ENCODE data around the gene C11orf16.
"Not testable (repeated sequence)": the region's sequence is repeated elsewhere in the genome, so short reads cannot be mapped to it uniquely, and the experiment has no call there.

Gene C11orf16

DNA sequence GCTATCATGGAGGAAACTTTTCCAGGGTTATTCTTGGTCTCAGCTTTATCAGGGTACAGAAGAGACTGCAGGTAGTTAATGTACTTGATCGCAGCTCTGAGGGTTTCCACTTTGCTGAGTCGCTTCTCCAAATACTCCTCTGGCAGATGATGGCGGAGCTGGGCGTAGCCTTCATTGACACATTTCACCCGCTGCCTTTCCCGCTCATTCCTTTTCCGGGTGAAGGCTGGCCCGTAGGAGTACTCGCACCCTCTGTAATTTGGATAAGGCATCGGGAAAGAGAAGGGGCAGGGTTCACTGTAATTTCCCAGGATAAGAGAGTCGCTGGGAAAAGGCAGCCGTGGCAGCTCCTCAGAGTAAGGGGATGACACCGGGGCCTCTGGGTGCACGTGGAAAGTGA, 4.9 kb upstream of the C11orf16 start:
- in situ Hi-C loops (cut with HindIII; ENCODE audit: low sequenced_read_pairs): no loop called here

DNA sequence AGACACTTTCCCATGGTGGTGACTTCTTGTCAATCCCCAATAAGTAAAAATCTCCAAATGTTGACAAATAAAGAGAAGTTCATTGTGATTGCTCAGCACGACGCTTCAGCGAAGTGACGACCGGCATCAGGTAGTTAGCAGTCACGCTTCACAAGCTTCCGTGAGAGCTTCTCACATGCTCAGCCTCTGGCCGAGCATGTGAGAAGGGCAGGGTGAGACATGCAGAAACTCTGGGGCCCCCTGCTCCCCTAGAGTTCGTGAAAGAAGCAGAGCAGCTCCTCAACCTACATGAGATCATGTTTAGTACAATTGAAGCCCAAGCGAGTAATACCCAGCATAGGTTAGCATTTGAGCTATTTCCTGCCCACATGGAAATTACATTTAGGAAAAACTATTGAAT, 4.4 kb upstream of the C11orf16 start:
- in situ Hi-C loops (cut with HindIII; ENCODE audit: low sequenced_read_pairs): no loop called here

DNA sequence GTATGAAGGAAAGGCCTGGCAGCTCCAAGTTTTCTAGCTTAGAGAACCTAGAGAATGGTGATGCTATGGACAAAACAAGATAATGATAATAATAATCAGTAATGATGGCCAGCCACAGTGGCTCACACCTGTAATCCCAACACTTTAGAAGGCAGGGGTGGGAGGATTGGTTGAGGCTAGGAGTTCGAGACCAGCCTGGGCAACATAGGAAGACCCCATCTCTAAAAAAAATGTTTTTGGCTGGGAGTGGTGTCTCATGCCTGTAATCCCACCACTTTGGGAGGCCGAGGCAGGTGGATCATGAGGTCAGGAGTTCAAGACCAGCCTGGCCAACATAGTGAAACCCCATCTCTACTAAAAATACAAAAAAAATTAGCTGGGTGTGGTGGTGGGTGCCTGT, 3.0 kb upstream of the C11orf16 start:
- in situ Hi-C loops (cut with HindIII; ENCODE audit: low sequenced_read_pairs): not testable (repeated sequence)

DNA sequence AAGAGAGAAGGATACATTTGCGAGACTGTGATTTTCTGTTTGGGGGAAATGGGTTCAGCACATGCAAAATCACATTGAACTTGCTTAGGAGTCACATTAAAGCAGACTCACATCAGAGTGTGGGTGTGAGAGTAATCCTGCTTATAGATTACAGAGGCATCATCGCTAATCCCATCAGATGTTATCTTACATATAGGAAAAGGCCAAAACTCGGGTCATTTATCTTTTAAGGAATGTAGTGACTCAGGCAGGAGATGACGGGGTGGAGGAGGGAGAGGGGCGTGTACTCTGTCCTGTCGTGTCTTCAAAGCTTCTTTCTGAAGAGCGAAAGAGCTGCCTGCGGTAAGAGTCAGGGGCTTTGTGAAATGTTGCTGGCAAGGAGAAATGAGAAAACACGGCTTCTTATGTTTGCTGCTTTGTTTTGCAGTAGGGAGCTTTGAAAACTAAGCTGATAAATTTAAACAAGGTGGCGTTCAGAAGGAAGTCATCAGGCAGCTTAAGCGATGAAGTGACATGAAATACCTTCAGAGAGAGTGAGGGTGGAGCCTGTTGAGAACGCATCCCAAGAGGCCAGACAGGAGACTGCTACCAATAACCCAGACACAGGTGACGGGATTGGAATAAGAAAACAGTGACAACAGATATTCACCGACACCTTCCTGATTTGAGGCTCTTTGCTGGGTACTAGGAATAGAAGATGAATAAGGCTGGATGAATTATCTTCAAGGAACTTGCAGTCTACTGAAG, 2.2 kb upstream of the C11orf16 start:
- in situ Hi-C loops (cut with HindIII; ENCODE audit: low sequenced_read_pairs): no loop called here

DNA sequence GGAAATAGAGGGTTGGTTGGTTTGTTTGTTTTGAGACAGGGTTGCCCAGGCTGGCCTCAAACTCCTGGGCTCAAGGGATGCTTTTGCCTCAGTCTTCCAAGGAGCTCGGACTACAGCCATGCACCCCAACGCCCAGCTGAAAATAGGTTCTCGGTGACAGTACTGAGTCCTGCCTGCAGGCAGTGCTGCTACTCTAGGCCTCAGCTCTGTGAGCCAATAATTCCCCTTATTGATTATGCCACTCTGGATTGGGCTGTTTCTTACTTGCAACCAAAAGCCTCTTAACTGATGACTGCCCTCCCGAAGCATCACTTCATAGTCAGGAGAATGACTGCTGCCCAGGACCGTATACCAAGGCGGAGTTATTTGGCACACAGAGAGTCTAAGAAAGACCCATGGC, 1.2 kb upstream of the C11orf16 start:
- in situ Hi-C loops (cut with HindIII; ENCODE audit: low sequenced_read_pairs): no loop called here

DNA sequence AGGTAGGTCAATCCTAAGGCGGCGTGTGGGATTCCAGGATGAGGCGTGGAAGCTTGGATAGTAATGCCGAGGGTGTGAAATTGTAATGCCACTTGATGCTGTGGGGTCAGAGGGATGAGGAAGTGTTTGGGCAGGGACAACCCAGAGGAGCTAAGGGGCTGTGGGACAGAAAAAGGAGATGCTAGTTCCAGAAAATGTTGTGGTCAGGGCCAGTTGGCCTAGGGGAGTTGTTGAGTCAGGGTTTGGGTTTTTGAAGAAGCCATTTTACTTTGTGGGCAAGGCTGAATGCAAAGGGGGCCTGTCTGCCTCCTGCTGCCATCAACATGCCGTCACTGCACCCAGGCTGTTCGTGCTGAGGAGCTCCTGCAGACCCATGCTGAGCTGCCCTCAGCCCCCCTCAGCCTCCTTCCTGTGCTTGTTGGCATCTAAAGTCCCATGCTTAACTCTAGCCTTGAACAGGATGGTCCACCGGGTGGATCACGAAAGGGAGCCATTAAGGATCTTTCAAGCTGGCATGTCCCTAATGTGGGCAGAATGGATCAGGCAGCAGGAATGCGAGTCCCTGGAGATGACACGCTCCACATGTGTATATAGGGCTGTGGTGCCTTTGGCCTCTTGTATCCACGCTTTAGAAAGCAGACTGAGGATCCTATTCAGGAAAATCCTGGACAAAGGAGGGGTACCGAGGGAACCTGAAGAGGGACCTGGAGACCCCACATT, 2.1 kb downstream of the C11orf16 start:
- in situ Hi-C loops (cut with HindIII; ENCODE audit: low sequenced_read_pairs): no loop called here

DNA sequence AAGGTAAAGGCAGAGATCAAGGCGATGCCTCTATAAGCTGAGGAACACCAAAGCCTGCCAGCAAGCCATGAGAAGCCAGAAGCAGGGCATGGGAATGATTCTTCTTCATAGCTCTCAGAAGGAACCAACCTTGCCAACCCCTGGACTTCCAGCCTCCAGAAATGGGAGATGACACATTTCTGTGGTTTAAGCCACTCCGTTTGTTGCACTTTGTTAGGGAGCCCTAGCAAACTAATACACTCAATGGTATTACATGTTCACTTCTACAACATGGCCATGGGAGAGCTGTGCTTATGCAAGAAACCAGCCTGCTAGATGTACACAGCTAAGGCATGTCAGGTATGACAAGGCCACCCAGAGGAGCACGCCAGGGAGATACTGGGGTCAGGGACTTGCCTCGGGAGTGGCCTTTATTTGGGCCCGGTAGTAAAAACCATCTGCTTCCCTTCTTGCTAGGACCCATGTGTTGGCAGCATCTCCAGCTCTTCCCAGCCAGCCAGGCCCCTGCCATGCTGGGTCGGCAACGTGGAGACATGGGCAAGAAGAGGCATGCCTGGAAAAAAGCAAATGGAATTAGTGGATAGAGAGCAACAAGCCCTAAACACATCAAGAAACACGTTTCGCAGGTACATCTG, 3.6 kb downstream of the C11orf16 start:
- in situ Hi-C loops (cut with HindIII; ENCODE audit: low sequenced_read_pairs): no loop called here

DNA sequence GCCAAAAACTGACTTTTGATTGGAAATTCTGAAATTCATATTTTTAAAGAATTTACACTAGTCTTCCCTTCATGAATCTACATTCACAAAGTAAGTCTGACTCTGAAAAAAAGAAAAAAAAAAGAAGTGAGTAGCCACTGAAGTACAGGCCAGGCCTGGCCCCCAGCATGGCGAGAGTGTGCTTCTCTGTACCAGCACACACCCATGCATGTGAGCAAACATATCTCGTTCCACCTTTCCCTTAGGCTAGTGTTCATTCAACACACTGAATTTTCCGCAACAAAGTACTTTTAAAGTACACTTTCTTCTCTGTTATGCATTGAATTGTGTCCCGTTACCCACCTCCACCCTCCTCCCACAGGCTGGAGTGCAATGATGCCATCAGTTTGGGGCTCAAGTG, 4.5 kb downstream of the C11orf16 start:
- in situ Hi-C loops (cut with HindIII; ENCODE audit: low sequenced_read_pairs): no loop called here

DNA sequence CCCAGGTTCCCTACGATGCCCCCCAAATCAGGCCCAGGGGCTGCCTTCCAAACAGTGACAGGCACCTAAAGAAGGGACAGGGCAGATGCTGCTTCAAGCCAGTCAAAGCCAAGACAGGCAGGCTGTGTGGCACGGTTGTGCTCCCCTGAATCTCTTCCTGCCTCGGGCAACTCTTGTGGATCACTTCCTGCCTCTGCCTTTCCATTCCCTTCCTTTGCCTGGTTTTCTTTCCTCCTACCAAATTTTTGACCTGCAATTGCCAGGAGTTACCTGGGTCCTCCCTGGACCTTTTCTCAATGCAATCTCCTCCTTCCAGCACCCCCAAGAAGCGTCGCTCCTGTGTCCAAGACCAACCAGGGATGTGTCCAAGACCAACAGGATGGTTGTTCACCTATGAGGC, 5.5 kb downstream of the C11orf16 start:
- in situ Hi-C loops (cut with HindIII; ENCODE audit: low sequenced_read_pairs): no loop called here

DNA sequence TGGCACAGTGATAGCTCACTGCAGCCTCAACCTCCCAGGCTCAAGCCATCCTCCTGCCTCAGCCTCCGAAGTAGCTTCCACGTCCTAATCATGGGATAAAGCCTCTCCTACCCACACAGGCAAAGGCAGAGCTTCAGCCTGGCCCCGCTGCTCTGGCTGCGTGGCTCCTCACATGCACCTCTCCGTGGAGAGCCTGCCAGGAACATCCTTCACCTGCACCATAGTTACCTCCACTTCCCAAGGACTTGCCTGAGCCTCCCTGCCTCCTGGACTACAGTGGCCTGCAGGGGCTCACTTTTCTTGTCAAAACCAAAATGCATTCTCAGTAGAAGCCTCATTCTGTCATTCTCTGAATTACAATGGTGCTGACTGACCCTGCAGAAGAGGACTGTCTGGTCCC, 6.5 kb downstream of the C11orf16 start:
- in situ Hi-C loops (cut with HindIII; ENCODE audit: low sequenced_read_pairs): no loop called here

DNA sequence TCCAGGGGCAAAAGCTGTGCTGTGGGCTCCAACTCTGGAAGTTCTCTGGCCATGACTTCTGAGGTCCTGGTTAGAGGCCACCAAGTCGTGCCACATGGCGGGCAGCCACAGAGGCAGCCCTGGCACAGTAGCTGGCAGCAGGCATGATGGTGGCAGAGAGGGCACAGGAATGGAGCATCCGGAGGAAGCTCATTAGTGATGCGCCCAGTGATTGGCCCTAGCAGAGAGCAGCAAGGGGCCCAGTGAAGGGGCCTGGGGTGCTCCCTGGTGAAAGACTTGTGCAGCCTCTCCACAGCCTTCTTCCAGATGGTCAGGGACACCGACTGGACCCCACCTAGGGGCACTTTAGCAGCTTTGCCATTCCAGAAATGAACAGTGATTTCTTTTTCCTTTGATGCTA, 7.0 kb downstream of the C11orf16 start:
- in situ Hi-C loops (cut with HindIII; ENCODE audit: low sequenced_read_pairs): no loop called here

DNA sequence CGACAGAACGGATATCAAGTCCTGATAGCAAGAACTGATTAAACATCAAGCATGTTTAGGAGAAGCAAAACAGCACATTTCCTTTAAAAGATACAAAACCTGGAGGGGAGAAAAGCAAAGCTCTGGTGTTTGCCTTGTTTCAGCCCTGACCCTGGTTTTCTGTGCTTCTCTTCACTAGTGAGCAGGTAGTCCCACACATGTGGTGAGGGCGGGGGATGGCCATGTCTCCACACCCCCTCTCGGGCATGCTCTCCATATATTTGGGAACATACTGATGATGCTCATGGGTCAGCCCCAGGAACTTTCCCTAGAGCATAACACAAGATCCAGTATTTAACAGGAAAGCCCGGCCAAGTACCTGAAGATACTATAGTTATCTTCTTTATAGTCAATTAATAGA, 10.1 kb downstream of the C11orf16 start:
- in situ Hi-C loops (cut with HindIII; ENCODE audit: low sequenced_read_pairs): no loop called here

DNA sequence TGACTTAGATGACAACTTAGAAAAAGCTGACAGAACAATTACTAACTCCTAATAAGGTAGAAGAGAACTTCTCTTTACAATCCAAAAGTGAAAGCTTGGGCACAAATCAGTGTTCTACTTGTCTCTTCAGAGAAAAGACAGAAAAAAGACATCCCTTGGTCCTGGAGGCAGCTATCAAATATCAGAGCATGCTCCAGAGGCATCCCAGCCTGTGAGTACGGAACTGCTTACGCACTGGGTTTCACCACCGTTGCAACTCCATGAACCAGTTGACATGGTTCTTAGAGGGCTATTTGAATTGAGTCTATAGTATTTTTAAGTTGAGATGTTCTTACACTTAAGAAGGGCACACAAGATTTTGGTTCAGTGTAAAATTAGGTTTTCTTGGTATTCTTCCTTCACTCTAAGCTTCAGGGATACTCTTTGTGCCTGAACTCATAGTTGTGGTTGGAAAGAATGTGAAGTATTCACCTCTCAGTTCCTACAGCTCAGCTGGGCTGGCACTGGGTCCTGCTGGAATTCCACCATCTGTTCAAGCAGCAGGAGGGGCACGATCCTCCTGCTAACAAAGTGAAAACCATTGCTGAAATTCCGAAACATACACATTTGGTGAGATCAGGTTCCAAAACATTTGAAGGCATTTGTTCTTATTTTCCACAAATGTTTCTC, 15.5 kb downstream of the C11orf16 start:
- in situ Hi-C loops (cut with HindIII; ENCODE audit: low sequenced_read_pairs): no loop called here

DNA sequence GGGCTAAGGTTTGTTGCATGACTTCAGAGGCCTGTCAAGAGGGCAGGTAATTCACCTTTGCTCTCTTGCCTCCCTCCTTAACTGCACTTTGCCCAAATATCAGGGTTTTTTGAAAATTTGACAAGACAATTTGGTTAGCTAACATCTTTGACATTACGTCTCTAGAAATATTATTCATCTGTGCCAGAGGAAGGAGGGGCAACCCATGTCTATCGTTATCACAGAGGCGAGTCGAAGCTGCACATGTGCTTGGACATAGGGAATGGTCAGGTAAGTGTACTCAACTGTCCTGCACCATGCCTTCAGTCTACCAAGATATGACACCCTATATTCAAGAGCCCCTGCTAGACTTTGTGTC, 18.1 kb downstream of the C11orf16 start:
- in situ Hi-C loops (cut with HindIII; ENCODE audit: low sequenced_read_pairs): no loop called here

DNA sequence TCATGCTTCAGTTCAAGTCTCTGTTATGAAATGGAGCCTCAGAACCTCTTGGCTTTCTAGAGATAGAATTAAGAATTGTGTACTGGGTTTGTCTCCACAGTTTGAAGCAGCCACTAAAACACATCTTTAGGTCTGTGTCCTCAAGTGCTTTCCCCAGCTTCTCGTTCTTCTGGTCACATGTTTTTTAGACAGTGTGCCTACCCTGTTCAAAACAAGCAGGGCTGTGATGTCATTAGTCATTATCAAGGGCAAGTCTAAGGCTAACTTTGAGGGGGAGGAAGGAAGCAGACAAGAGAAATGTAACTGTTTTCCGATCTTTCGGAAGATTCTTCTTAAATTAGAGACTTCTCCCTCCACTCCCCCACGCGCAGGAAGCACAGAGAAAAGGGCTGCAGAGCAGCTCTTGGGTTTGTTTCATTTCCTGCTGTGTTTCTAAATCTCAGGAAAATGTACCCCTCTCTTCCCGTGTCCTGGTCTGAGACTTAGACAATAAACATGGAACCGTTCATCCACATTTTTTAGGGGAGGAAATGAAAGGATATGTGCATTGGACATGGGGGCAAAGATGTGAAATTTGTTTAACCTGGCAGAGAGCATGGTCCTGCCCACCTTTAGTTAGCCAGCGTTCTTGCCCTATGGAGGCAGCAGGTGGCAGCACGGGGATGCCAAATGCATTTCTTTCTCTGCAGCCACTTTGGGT, 18.6 kb downstream of the C11orf16 start:
- in situ Hi-C loops (cut with HindIII; ENCODE audit: low sequenced_read_pairs): no loop called here

DNA sequence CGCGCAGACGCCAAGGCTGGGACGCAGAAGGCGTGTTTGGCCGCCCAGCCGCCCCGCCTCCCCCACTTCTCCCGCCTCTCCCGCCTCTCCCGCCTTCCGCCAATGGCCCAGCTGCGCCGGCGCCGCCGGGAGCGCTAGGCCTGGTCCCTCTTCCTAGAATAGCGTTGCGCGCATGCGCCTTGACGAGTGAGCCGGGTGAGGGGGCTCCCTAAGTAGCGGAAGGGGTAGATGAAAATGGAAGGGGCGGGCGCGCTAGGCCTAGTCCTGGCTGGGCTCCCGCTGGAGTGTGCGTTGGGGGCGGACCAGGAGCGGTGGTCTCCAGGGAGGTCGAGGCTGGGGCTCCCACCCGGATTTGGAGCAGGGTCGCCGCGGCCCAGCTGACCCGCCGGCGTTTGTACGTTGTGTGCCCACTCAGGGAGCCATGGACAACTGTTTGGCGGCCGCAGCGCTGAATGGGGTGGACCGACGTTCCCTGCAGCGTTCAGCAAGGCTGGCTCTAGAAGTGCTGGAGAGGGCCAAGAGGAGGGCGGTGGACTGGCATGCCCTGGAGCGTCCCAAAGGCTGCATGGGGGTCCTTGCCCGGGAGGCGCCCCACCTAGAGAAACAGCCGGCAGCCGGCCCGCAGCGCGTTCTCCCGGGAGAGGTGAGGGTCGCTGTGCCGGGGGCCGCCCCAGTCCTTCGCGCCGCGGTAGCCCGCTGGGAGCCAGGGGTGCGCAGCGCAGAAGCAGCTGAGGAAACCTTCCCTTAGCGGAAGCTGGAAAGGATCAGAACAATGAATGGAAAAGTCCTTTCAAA, 21.5 kb downstream of the C11orf16 start, which contains the start of gene AKIP1:
AKIP1 (plus strand) TSS at position 161 of the 795 bp plus-strand sequence; CDS start at position 422, 261 bp downstream.
- in situ Hi-C loops (cut with HindIII; ENCODE audit: low sequenced_read_pairs): no loop called here

DNA sequence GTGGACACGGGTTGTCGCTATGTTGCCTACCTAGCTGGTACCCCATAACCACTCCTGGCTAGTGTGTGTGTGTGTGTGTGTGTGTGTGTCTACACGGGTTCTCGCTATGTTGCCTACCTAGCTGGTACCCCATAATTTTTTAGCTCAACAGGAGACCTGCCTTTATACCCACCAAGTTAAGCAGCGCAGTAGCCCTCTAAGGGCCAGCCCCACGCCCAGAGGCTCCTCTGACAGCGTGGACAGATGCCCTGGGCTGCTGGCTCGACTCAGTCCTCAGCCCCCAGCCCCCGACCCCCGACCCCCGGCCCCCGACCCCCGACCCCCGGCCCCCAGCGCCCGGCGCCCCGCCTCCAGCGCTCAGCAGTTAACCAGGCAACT, 22.1 kb downstream of the C11orf16 start:
- in situ Hi-C loops (cut with HindIII; ENCODE audit: low sequenced_read_pairs): no loop called here

DNA sequence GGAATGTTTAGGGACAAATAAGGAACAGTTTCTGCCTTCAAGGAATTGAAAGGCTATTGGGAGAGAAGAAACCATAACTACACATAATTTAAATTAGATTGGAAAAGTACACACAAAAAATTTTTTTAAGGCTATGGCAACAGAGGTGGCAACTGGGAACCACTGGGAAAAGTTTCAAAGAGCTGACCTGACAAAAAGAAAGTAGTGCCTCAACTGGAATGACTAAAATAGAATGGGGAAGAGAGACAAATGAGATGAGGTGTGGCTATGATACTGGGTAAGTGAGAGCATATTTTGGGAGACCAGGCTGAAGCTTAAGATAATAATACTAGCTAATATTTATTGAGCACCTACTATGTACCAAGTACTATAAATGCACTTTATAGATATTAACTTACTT, 24.6 kb downstream of the C11orf16 start:
- in situ Hi-C loops (cut with HindIII; ENCODE audit: low sequenced_read_pairs): no loop called here

DNA sequence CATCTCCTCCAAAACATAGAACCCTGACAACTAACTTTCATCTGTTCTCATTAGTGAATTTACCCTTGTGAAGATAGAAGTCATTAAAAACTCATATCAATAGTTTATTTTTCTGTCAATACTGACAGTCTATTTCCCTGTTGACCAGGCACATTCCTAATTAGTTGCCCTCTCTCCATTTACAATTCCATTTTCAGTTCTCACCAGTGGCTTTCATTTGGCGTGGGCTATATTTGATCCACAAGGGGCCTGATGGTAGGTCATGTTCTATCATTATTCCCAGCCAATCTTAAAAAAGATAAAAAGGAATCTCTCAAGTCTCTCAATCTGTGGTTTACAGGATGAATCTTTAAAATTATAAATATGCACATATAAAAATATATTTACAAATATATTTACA, 25.6 kb downstream of the C11orf16 start:
- in situ Hi-C loops (cut with HindIII; ENCODE audit: low sequenced_read_pairs): no loop called here

DNA sequence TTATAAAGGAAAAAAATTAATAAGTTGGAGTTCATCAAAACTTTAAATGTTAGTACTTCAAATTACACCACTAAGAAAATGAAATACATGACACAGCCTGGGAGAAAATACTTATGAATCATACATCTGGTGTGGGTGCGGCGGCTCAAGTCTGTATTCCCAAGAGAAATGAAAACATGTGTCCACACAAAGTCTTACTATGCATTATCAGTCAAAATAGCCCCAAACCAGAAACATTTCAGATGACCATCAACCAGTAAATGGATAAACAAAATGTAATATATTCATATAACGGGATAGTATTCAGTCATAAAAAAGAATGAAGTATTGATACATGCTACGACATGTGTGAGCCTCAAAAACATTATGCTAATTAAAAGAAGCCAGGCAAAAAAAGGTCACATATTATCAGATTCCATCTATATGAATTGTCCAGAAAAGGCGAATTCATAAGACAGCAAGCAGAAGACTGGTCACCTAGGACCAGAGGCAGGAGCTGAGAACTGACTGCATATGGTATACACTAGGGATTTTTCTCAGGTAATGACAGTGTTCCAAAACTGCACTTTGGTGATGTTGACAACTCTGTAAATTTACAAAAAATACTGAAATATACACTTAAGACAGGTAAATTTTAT, 27.1 kb downstream of the C11orf16 start:
- in situ Hi-C loops (cut with HindIII; ENCODE audit: low sequenced_read_pairs): no loop called here

Measured in DLD1 (cell line).